K562 (cell line): Measurements from ENCODE around the gene MPHOSPH9. TPM values are rescaled to one million over a fixed set of nuclear protein-coding genes. Genes with fewer than 3 reads are reported as not detected.

Experiments used
- FOXA3 ChIP-seq, 2 experiments: fragments of 450-650 bp in 1 of 2; sonication (generic) in 1 of 2; formaldehyde crosslinking; IDR thresholded peaks in 1 of 2; conservative IDR thresholded peaks in 1 of 2; 2 replicates each; pipeline versions ENCODE4 v1.4.0 to v1.8.0; 2020 to 2022; ENCODE audit warnings: mild to moderate bottlenecking in 2 of 2, missing genetic modification reagents in 1 of 2
- KDM2B ChIP-seq: fragments of 250-450 bp; sonication (Bioruptor Pico); IDR thresholded peaks from 2 replicates; pipeline ENCODE4 v1.8.0; 2021; ENCODE audit warnings: mild to moderate bottlenecking, moderate library complexity
- TAF1 ChIP-seq: IDR thresholded peaks from 2 replicates; pipeline ENCODE4 v1.6.1; 2011; ENCODE audit warnings: mild to moderate bottlenecking, low read length, moderate library complexity; ENCODE audit not compliant: insufficient read depth, control insufficient read depth, severe bottlenecking; ENCODE audit errors: extremely low read depth
- ZFP30 ChIP-seq: fragments of 250-450 bp; sonication (Bioruptor Pico); IDR thresholded peaks from 2 replicates; pipeline ENCODE4 v1.8.0; 2022; ENCODE audit warnings: moderate library complexity, mild to moderate bottlenecking, inconsistent platforms, borderline replicate concordance
- polyA plus RNA-seq, 8 experiments: library from polyadenylated mRNA; depleted of rRNA in 4 of 8; stranded (reverse) in 5 of 8; unstranded in 3 of 8; fragments of >200 nt; fragmentation: Nextera tagmentation in 2 of 8; fragmentation: Illumina TruSeq in 1 of 8; extraction: Ambion mirVana in 2 of 8; extraction: Trizol in 1 of 8; gene quantifications; 2 replicates each; pipeline versions ENCODE4 v1.2.1 to v1.2.3, GENCODE V29; 2011 to 2014; ENCODE audit warnings: inconsistent platforms in 1 of 8, missing spikeins in 1 of 8
- total RNA-seq, 7 experiments: library from RNA; depleted of rRNA in 6 of 7; stranded (reverse); fragments of >200 nt in 6 of 7; fragmentation: Illumina TruSeq in 2 of 7; extraction: Trizol in 2 of 7; gene quantifications; 2 replicates each; pipeline versions ENCODE4 v1.2.1 to v1.2.3, GENCODE V29; 2011 to 2021; ENCODE audit warnings: low replicate concordance in 1 of 7
- TF ChIP-seq, protein P1 (sequence below), 2 experiments: fragments of 450-650 bp in 1 of 2; sonication (generic) in 1 of 2; formaldehyde crosslinking in 1 of 2; IDR thresholded peaks; 2 replicates each; pipeline versions ENCODE4 v1.7.1 to v1.9.0; 2016 to 2022; ENCODE audit warnings: inconsistent platforms in 1 of 2, mild to moderate bottlenecking in 1 of 2, missing genetic modification reagents in 1 of 2
- TF ChIP-seq, protein P2 (sequence below): sonication (generic); formaldehyde crosslinking; IDR thresholded peaks from 2 replicates; pipeline ENCODE4 v1.8.1; 2023; ENCODE audit warnings: missing genetic modification reagents, mild to moderate bottlenecking, borderline replicate concordance

MPHOSPH9 gene
- total and polyA plus RNA-seq, 9 of the 15 experiments (the other 6 are each of a cell fraction or from before 2014, with no cell fraction given): 14.2 to 103 (median 54.5) TPM

DNA sequence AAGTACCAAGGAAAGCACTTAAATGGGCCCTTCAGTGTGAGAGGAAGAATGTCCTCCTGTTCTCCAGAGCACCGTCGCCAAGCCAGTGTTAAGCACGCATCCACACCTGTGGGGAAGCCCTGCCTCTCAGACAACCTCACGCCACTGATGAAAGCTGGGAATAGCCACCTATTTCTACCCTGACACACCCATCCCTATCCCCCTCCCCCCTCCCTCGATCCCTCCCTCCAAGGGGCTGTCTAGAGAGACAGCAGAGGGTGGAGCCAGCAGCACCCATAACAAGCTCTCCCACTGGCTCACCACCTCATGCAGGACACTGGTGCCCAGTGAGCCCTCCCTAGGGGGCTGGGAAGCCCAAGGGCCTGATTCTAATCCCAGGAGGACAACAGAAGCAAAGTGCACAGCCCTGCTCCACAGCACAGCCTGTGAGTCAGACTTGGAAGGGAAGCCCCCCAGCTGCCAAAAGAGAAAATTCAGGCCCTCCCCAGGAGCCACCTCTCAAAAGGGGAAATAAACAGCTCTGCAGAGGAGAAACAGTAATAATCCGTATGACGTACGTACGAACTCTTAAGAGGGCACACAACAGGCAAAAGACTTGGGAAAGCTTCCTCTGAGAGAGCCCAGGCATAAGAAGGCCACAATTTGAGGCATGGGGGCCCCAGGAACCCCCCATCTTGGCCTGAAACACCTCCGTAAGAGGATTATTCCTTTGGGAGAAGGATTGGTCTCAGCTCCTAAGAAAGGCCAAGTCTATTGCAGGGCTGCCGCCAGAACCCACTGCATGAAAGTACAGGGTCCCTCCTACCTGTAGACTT, 89.8 kb downstream of the MPHOSPH9 start (continued):
- TF ChIP-seq, protein P1, sequence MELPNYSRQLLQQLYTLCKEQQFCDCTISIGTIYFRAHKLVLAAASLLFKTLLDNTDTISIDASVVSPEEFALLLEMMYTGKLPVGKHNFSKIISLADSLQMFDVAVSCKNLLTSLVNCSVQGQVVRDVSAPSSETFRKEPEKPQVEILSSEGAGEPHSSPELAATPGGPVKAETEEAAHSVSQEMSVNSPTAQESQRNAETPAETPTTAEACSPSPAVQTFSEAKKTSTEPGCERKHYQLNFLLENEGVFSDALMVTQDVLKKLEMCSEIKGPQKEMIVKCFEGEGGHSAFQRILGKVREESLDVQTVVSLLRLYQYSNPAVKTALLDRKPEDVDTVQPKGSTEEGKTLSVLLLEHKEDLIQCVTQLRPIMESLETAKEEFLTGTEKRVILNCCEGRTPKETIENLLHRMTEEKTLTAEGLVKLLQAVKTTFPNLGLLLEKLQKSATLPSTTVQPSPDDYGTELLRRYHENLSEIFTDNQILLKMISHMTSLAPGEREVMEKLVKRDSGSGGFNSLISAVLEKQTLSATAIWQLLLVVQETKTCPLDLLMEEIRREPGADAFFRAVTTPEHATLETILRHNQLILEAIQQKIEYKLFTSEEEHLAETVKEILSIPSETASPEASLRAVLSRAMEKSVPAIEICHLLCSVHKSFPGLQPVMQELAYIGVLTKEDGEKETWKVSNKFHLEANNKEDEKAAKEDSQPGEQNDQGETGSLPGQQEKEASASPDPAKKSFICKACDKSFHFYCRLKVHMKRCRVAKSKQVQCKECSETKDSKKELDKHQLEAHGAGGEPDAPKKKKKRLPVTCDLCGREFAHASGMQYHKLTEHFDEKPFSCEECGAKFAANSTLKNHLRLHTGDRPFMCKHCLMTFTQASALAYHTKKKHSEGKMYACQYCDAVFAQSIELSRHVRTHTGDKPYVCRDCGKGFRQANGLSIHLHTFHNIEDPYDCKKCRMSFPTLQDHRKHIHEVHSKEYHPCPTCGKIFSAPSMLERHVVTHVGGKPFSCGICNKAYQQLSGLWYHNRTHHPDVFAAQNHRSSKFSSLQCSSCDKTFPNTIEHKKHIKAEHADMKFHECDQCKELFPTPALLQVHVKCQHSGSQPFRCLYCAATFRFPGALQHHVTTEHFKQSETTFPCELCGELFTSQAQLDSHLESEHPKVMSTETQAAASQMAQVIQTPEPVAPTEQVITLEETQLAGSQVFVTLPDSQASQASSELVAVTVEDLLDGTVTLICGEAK (IDR thresholded peaks at IDR 0.05): no peak
- TF ChIP-seq, protein P1 (CRISPR knock-in tag; IDR thresholded peaks at IDR 0.05): no peak
- TF ChIP-seq TAF1: no peak
- no peak for TF ChIP-seq KDM2B
- TF ChIP-seq, protein P2, sequence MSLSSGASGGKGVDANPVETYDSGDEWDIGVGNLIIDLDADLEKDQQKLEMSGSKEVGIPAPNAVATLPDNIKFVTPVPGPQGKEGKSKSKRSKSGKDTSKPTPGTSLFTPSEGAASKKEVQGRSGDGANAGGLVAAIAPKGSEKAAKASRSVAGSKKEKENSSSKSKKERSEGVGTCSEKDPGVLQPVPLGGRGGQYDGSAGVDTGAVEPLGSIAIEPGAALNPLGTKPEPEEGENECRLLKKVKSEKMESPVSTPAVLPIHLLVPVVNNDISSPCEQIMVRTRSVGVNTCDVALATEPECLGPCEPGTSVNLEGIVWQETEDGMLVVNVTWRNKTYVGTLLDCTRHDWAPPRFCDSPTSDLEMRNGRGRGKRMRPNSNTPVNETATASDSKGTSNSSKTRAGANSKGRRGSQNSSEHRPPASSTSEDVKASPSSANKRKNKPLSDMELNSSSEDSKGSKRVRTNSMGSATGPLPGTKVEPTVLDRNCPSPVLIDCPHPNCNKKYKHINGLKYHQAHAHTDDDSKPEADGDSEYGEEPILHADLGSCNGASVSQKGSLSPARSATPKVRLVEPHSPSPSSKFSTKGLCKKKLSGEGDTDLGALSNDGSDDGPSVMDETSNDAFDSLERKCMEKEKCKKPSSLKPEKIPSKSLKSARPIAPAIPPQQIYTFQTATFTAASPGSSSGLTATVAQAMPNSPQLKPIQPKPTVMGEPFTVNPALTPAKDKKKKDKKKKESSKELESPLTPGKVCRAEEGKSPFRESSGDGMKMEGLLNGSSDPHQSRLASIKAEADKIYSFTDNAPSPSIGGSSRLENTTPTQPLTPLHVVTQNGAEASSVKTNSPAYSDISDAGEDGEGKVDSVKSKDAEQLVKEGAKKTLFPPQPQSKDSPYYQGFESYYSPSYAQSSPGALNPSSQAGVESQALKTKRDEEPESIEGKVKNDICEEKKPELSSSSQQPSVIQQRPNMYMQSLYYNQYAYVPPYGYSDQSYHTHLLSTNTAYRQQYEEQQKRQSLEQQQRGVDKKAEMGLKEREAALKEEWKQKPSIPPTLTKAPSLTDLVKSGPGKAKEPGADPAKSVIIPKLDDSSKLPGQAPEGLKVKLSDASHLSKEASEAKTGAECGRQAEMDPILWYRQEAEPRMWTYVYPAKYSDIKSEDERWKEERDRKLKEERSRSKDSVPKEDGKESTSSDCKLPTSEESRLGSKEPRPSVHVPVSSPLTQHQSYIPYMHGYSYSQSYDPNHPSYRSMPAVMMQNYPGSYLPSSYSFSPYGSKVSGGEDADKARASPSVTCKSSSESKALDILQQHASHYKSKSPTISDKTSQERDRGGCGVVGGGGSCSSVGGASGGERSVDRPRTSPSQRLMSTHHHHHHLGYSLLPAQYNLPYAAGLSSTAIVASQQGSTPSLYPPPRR (CRISPR knock-in tag): no peak
- no peak for TF ChIP-seq FOXA3 (CRISPR knock-in tag; conservative IDR thresholded peaks at IDR 0.05 in 1 of 2, IDR thresholded peaks at IDR 0.05 in 1 of 2)
- no peak for TF ChIP-seq ZFP30 (CRISPR knock-in tag)
